GM18867 (cell line): Measurements from ENCODE around the gene MIB1.

Source experiments
- ATAC-seq: cut with Tn5 transposase; IDR thresholded peaks from one replicate; pipeline ENCODE4 v1.9.1; 2021; ENCODE audit warnings: mild to moderate bottlenecking, moderate library complexity; ENCODE audit not compliant: unreplicated experiment

The MIB1 gene

DNA sequence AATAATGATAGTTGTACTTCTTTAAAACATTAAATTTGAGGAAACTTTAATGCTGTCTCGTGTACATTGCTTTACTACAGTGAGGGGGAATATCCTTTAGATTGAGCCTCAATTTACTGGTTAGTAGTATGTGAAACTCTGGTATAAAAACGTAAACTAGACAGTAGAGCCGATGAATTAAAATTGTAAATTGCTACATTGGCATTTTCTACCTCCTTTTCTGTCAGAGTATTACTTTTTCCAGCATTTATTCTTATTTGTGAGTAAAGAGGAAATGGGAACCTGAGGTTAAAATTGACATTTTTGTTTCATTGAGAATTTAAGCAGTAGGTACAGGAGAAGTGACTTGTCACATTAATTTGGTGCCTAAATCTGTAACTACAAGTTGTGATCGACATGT is 128.2 kb downstream of the MIB1 start:
- ATAC-seq: no peak

DNA sequence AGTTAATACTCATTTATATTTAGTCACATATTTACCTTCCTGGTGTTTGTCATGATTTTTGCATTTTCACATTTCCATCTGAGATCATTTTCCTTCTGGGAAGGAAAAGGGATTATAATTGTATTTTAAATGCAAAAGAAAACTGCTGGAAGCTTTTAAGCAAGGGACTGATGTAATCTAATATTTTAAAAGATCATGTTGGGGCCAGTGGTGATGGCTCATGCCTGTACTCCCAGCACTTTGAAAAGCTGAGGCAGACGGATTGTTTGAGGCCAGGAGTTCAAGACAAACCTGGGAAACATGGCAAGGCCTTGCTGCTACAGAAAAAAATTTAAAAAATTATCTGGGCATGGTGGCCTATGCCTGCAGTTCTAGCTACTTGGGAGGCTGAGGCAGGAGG is 149.0 kb downstream of the MIB1 start:
- no peak for ATAC-seq

- ATAC-seq: no peak
Measured at GRCh38 chr18:21894619-21895367, 154.2 kb downstream of the MIB1 start.

- ATAC-seq: no peak
Measured at GRCh38 chr18:21896732-21897336, 156.2 kb downstream of the MIB1 start.

GRCh38 chr18:21897811-21898210 is 157.2 kb downstream of the MIB1 start:
- ATAC-seq: peak; percentile 85

GRCh38 chr18:21900605-21901352 is 160.2 kb downstream of the MIB1 start:
- no peak for ATAC-seq

GRCh38 chr18:21901423-21901945 is 160.9 kb downstream of the MIB1 start:
- no peak for ATAC-seq

DNA sequence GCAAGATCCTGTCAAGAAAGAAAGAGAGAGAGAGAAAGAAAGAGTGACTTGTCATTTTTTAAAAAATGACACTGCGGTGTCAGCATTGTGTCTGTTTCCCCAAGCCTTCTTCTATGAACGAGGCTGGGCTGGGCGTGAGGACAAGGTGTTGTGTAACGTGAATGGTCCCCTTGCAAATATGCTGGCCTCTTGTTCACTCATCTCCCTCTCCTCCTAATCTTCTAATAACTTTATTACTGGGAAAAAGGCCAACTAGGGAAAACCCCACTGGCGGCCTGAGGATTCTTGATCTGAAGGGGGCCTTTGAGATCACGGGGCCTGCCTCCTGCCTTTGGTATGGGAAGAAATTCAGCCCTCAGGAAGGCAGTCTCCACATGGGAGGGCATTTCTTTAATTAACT is 163.1 kb downstream of the MIB1 start:
- no peak for ATAC-seq

GRCh38 chr18:21904856-21905255 is 164.3 kb downstream of the MIB1 start:
- ATAC-seq: no peak

DNA sequence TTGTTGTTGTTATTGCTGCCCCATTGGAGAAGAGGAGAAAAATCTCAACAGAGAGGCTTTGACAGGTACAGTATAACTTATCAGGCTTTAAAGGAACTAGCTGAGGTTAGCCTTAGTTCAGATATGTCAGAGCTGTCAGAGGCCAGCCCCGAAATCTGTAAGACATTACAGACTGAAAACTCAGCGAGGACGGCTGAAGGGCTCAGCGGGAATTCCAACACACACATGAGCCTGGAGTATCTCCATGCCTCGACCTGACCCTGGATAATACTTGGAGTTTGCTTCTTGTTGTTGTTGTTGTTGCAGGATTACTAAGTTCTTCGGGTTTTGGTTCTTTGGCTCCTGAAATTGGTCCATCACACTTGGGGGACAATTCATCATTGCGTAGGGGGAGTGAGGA is 166.9 kb downstream of the MIB1 start:
- no peak for ATAC-seq

GRCh38 chr18:21908711-21909110 is 168.1 kb downstream of the MIB1 start:
- ATAC-seq: no peak

- ATAC-seq: no peak
Measured at GRCh38 chr18:21910906-21911305, 170.3 kb downstream of the MIB1 start.

DNA sequence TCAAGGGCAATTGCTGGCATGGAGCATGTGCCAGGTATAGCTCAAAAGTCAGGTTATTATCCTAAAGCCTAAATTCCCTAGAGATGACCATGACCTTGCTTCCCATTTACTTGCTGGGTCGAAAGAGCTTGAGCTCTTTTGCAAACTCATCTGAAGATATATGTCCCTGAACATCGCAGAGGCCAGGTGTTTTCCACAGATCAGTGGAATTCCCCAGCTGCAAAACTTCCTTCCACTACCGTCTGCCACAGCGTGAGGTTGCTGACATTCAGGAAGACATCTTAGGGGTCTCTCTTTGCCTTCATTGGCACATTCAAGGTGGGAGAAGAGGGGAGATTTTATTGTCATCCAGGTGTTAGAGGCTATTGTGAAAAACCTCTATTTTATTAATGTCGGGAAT is 171.0 kb downstream of the MIB1 start:
- ATAC-seq: no peak

DNA sequence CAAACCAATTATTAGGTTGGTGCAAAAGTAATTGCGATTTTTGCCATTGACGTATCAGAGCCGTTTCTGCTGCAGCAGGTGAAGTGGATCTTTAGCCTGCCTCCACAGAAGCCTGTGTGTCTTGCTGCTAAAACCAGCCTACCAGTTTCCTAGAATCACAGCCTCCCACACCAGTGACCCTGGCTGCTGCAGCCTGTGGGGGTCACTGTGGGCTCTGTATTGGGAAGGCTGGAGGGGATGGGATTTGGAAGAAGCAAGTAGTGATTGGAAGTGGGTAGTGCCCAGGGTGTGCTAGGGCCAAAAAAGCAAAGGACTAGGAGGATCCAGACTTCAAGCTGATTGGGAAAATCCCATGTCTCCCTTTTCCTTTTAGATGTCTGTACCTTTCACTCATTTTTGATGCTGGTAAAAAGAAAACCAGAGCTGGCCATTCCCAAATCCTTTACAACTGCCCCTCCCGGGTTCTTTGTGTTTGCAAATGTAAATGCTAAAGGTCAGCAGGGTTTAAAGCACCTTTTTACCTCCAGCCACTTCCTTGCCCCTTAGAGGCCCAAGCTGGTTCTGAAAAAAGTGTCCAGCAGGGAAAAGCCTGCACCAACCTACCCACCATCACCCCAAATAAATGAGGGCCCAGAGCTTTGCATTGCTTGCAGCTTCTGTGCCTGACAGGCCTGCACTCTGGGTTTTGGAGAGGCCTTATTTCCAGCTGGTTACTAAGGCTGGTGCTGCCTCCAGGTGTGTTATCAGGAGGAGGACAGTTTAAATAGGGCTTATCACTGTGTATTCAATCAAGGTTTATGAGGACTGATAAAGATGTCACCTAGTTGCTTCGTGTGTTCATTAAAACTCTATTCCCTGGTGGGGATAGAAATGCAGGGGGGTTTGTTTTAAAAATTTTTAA is 172.0 kb downstream of the MIB1 start:
- no peak for ATAC-seq

GRCh38 chr18:21914739-21915319 is 174.2 kb downstream of the MIB1 start:
- ATAC-seq: no peak

GRCh38 chr18:21915546-21915945 is 175.0 kb downstream of the MIB1 start:
- ATAC-seq: no peak

- ATAC-seq: no peak
Measured at GRCh38 chr18:21916594-21916993, 176.0 kb downstream of the MIB1 start.

DNA sequence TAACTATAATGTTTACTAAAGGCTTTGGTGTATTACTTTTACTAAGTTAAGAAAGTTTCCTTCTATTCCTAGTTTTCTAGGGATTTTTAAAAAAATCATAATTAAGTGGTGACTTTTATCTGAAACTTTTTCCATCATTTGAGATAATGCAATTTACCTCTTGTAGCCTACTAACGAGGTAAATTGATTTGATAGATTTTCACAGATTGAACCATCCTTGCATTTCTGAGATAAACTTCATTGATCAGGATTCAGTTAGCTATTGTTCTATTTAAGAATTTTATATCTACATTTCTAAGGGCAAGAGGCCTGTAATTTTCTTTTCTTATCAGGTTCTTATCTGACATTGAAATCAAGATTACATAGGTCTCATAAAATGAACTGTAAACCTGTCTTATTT is 178.1 kb downstream of the MIB1 start:
- no peak for ATAC-seq
